ENCODE measurements around the gene TKTL1.

The TKTL1 gene

DNA sequence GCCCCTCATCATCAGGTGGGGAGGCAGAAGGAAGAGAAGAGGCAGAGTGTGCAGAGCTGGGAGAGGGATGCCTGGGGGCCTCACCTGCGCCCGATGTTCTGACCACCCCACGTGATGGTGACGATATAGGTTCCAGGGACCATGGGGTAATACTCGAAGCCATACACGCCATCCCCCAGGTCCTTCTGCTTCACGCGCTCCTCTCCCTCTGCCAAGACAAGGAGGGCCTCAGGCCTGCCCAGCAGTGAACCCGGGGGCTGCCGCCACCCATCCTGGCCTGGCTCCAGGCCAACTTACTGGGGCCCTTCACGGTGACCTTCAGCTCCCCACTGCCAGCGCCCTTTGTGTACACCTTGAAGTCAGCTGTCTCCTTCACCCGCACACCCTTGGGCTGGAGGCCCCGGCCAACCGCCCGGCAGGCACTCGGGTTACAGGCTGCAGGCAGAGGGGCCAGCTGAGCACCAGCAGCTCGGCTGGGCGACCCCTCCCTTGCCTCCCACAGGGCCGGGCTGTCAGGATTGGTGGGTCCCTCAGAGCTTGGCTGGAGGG, 69.5 kb downstream of the TKTL1 start:
- no peak for DNase-seq

DNA sequence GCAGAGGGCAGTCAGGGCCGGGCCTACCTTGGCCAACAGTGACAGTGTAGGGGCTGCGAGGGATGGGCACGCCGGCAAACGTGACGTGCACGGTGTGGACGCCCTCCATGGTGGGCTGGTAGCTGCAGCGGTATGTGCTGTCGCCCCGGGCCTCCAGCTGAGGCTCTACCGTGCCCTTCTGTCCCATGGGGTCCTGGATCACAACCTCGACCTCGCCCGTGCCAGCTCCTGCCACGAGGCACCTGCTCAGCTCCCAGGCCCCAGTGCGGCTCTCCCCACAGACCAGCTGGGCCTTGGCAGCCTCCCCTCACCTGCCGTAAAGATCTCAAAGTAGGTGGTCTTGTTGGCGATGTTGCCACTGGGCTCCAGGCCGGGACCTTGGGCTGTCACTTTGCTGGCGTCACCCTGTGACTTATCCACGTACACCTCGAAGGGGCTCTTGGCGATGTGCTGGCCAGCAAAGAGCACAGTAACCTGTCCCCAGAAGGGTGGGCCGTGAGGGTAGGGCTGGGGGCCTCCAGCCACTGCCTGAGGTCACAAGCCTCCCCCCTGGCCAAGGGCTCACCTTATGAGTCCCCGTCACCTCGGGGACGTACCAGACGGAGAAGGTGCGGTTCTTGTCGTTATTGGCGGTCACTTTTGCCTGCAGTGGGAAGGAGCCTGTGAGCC, 70.5 kb downstream of the TKTL1 start:
- DNase-seq: no peak

DNA sequence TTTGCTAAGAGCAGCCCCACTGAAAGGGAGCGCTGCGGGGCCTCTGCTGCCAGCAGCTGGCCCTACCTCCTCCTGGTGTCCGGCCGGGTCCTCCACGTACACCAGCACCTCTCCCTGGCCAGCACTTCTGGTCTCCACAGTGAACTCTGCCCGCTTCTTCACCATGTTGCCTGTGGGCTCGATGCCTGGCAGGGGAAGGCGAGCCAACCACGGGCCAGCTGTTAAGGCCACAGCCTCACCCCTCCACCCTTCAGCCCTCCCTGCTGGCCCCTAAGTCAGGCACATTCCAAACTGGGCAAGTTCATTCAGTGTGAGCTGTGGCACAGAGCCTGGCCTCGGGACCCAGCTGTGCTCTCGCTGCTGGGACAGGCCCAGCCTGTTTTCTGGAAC, 71.1 kb downstream of the TKTL1 start:
- no peak for DNase-seq

DNA sequence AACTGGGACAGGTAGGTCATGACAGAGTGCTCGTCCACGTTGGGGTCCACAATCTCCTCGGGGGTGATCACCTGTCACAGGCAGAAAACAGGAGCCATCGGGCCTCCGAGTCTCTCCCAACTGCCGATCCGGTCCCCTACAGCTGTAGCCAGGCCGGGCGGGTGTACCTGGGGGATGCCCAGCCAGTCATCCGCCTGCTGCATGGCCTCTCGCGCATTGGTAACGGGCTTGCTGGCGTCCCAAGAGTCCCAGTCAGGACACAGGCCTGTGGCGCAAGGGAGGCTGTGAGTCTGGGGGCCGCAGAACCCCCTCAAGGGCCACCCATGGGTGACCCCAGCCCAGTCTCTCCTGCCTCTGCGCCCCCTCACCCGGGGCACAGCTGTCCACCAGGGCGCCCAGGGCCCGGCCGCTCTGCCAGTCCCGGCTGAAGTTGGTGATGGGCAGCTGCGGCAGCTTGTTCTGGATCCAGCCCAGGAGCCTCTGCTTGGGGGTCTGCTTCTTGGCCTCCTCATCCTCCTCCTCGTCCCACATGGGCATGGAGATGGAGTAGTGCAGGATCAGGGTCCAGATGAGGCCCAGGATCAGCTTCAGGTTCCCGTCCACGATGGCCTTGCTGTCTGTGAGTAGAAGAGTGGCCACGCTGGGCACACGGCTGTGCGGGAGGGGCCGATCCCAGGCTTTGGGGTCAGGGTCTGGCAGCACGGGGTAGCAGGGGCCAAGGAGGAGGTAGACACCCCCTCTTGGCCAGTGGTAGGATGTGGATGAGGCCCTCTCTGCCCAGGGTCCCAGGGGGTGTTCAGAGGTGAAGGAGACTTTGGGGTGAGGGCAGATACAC, 72.1 kb downstream of the TKTL1 start:
- no peak for DNase-seq

DNA sequence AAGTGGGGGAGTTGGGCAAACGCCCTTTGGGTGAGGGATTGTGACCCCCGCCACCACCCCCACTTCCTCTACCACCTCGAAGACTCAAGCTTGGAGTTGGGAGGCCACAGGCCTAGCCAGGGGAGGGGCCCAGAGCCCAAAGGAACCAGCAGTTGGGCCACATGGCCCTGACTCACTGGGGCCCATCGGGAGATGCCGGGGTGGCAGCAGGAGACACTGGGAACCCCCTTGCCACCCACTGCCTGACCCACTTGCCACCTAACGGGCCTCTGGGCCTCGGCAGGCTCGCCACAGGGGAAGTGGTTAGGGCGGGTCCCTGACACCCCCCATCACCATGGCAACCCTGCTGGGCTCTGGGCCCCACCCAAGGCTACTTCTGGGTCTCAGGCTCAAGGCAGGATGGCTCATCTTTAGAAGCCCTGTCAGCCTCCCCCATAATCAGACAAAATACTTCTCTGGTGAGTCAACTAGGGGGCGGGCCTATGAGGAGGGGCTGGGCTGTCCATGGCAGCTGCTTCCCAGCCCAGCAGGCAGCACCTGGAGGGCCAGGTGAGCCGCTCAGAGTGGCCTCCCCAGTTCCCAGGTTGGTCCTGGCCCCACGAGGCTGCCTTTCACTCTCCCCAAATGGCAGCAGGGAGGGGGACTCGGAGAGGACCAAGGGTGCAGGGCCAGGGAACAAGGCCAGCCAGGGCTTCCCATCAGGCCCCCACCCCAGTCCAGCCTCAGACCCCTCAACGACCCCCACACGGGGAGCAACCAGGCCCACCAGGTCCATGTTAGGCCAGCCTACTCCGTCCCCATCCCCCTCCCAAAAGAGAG, 73.2 kb downstream of the TKTL1 start:
- peak; percentile 64 for DNase-seq

DNA sequence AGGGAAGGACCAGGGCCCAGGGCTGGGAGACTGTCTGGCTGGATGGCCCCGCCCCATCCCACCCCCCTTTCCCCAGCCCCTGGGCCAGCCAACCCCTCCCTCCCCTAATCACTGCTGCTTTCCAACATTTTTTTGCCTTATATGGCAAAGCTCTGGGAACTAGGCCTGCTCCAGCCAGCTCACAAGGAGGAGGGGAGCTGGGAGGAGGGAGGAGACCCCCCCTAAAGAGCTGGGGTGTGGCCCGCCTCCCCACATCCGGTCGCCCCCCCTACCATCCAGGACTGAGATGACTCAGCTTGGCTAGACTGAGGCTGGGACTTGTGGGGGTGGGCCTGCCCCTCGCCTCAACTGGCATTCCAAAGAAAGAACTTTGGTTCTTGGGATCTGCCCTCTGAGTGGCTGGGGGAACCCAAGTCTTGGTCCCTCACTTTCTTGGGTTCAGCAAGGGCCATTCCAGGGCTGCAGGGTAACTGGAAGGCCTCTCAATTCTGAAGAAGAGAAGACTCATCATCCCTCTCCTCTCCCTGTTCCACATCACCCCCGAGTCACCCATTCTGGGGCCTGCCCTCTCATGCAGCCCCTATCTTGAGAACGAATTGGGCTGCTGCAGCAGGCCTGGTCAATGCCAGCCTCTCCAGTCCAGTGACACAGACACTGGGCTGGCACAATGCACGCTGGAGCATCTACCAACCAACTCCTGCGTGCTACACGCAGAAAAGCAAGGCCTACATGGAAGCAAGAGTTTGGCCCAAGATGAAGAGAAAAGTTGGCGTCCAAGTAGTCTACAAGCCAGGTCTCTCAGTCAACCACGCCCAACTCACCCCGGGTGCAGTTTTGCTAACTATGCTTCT, 74.1 kb downstream of the TKTL1 start:
- peak; percentile 71 for DNase-seq

DNA sequence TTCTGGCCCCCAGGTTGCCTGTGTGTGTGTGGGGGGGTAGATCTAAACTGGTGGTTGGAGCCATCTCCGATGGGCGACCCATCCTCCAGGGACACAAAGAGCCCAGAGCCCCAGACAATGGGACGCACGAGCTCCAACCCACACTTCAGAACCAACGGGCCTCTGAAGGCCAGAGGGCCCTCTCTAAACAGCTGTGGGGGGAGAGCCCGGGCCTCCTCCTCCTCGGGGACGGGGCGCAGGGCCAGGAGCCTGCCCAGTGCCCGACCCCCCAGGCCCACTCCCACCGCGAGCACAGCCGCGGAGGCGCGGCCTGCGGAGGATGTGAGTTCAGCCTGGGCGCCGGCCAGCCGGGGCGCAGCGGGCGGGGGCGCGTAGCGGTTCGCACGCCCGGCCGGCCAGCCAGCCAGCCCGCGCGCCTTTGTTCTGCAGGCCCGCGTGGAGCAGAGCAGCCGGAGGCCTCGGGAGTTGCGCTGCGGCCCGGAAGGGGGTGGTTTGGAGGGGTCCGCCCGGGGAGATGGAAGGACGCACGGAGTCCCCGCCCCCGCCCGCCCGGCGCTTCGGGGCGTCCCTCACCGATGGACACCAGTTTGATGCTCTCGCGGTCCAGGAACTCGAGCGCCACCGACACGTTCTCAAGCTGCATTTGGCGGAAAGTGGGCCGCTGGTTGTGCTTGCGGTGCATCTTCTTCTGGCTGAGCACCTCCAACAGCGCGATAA, 74.9 kb downstream of the TKTL1 start:
- no peak for DNase-seq

DNA sequence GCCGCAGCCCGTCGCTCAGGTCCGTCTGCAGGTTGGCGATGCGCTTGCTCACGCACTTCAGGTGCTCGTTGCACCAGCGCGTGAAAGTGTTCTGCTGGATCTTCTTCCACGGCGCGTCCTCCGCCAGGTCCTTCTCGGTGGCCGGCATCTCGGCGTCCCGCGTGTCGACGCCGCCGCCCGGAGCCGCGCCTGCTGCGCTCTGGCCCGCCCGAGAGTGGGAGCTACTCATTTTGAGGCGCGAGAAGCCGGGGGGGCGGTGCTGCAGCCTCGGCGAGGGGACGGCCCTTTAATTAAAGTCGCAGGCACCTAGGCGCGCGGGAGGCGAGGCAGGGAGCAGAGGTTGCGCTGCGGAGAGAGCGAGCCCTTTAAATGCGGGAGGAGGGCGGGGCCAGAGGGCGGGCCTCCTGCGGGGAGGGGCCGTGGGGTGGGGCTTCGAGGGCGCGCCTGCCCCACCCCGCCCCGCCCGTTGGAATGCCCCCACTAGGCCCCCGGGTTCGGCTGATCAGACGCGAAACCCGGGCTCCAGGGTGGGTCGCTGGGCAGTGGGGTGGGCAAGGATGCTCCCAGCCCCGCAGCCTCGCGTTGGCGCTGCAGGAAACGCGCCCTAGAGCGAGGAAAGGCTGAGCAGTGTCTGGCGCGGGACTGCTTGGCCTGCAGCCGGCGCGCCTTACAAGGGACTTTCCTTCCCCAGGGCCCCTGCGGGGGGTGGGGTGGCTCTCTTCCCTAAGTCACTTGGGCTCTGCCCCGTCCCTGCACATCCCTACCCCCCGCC, 75.6 kb downstream of the TKTL1 start:
- DNase-seq: peak; percentile 84

DNA sequence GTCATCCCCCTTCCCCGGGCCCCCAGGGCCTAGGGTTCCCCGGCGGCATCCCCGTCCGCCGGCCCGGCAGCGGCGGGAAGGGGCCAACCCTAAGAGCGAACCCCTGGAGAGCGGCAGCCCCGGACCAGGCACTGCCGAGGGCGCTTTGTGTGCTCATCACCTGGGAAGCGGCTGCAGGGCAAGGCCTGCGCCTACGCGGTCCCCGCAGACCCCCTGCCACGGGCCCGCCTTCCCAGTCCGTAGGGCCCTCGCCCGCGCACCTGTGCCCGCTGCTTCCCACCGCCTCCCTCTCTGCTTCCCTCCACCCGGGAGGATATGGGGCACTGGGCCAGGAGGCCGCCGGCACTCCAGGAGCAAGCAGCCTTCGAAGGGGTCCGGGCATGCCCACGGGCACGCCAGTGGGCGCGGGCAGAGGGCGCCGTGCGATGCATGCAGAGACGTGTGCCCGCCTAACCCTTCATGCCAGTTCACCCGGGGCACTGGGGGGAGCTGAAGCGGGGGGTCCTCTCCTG, 76.2 kb downstream of the TKTL1 start:
- DNase-seq: no peak

DNA sequence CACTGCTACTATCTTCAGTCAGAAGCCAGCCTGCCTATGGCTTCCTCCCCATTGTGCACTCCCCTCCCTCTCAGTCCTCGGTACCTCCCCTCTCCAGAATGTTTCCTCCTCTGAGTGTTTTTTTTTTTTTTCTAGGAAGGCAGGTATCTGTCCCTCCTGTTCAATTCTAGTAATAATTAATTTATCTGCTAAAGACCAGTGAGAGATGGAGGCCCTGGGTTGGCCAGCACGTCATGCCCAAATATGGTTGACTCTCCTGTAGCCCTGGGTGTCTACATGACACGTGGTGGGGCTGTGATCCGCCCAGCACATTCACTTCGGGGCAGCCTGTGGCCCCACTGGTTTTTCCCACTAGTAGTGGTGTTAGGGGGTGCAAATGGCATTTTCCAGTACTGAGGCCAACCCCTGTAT, 77.0 kb downstream of the TKTL1 start:
- no peak for DNase-seq

DNA sequence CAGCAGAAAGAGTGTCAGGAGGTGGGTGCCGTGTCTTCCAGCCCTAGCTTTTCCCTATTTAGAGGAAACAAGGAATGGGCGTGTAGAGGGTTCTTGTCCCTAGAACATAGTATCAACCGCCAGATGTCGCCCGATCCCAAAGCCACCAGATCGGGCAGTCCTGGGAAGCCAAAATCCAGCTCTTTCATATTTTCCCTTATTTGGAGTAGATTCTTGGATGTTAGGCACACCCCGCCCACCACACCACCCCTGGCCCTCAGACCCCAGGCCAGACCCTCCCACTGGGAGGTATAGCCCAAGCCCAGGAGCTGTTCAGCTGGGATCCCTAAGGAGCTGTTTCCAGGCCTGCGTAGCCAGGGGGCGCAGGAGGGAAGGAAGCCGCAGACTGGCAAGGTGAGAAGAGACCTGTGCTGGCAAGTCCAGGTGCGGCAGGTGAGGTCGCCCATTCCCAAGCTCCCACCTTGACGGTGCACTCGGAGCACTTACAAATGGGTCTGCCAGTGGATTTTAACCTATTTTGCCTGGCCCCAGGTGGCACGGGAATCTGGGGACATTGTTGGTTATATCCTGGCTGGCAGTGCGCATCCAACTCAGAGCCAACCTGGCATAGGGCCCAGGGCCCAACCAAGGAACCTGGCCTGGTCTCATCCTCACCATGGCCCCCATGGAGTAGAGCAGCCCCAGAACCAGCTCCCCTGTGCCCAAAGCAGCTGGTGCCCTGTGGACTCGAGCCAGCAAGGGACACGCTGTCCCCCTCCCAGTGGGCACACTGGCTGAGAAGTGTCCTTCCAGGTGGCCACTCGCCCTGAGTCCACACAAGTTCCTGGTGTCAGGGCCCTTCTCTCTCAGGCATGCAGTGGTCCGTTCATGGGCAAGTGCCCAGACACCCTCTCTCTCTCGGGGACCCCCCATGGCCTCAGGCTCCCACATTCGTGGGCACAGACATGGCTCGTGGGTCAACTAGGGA, 78.0 kb downstream of the TKTL1 start:
- DNase-seq: no peak

DNA sequence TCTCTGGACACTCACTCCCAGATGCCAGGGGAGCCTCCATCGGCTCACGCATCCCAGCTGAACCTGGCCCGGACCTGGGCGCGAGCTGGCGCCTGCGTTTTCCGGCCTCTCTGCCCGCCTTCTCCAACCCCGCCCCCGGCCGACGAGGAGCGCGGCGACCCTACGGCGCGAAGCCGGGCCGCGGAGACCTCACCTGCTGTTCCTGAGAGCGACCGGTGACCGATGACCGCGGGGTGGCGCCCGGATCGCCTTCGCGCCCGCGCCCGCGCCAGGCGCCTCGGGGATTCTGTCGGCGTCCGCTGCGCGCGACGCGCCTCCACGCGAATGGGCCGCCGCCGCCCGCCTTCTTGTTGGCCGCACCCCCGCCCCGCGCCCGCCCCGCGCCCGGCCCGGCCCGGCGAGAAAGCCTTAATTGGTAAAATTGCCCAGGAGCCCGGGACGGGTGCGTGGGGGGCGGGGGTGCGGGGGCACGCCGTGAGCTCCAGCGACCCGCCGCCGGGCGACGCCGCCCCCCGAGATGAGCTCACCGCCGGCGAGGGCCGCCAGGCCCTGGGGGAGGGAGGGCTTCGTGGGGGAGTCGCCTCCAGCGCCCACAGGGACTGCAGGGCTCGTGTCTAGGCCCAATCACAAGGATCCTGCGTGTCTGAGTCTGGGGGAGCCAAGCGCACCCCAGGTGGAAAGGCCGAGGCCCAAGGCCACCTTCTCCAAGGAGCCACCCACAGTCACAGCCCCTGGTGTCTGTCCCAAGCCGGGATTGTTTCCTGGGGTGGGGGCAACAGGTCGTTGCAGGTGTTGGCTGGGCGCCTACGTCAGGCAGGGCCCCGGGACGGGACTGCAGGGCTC, 78.9 kb downstream of the TKTL1 start, which contains the start of gene FLNA:
Gene FLNA, minus strand, starts transcription at position 322 of the 843 bp plus-strand sequence. CDS start 3,389 bp downstream, outside the sequence.
- DNase-seq: no peak

DNA sequence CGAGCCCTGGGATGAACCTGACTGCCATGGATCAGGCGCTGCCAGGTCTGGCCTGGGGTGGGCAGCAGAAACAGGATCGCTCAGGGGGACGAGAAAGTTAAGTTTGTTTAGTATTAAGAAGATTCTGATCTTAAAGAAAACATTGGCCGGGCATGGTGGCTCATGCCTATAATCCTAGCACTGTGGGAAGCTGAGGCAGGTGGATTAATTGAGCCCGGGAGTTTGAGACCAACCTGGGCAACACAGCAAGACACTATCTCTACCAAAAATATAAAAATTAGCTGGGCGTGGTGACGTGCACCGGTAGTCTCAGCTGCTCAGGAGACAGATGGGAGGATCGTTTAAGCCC, 79.5 kb downstream of the TKTL1 start:
- no peak for DNase-seq

DNA sequence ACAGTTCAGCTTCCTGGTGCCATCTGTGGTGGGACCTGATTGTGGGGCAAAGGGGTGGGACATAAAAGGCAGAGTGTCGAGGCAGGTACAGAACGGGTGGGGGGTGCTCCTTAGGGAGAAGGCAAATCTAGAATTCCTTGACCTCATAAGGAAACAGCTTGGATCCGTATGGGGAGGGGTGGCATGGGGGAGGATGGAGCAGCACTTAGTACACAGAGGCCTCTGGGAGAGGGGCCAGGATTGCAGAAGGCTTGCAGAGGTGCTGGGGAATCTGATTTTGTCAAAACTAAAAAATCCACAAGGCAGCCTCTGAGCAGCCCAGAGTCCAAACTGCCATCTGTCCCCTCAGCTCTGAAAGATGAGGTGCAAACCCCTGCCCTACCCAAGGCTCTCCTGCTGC, 81.2 kb downstream of the TKTL1 start:
- no peak for DNase-seq

DNA sequence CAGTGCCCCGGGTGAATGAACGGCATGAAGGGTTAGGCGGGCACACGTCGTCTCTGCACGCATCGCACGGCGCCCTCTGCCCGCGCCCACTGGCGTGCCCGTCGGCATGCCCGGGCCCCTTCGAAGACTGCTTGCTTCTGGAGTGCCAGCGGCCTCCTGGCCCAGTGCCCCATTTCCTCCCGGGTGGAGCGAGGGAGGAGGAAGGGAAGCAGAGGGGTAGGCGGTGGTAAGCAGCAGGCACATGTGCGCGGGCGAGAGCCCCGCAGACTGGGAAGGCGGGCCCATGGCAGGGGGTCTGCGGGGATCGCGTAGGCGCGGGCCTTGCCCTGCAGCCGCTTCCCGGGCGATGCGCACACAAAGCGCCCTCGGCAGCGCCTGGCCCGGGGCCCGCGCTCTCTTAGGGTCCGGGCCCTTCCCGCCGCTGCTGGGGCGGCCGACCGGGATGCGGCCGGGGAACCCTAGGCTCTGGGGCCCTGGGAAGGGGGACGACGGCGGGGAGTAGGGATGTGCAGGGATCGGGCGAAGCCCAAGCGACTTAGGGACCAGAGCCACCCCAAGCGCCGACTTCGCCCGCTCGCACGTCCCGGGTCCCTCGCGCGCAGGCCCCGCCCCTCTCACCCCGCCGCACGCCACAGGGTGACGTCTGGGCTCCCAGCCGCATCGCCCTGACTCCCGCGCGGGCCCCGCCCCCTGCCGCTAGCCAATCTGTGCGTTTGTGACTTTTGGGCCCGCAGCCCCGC, 82.6 kb downstream of the TKTL1 start:
- peak; percentile 45 for DNase-seq

DNA sequence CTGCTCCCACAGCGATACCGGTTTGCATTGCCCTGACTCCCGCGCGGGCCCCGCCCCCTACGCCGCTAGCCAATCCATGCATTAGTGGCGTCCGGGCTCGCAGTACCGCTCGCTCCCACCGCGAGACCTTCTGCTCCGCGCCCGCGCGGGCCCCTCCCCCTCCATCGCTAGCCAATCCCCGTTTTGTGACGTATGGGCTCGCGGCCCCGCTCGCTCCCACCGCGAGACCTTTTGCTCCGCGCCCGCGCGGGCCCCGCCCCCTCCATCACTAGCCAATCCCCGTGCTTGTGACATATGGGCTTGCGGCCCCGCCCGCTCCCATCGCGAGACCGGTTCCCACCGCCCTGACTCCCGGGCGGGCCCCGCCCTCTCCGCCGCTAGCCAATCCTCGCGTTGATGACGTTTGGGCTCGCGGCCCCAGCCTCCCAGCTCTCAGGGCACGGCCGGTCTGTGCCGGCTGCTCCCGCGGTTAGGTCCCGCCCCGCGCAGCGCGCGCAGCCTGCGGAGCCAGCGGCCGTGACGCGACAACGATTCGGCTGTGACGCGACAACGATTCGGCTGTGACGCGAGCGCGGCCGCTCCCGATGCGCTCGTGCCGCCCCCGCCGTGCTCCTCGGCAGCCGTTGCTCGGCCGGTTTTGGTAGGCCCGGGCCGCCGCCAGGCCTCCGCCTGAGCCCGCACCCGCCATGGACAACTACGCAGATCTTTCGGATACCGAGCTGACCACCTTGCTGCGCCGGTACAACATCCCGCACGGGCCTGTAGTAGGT, 83.4 kb downstream of the TKTL1 start, which contains the start of gene EMD:
Gene EMD, plus strand, starts transcription at position 497 of the 770 bp plus-strand sequence. Its CDS starts 190 bp downstream, at position 687.
- DNase-seq: peak; percentile 100

DNA sequence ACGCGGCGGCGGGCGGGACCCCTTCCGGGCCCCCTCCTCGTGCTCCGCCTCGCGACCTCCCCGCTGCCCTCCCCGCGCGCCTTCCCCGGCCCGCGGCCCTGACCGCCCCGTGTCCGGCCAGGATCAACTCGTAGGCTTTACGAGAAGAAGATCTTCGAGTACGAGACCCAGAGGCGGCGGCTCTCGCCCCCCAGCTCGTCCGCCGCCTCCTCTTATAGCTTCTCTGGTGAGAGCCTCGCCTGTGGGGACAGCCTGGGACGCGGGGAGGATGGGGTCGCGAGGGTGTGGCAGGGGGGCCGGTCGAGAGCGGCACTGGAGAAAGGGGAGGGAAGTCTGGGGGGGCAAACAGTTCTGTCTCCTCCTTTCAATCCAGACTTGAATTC, 84.0 kb downstream of the TKTL1 start:
- no peak for DNase-seq

All from GDM1 (cell line).